Measurements from ENCODE around the gene NIP7. TPM values are rescaled to one million over a fixed set of nuclear protein-coding genes. Genes with fewer than 3 reads are reported as not detected.

NIP7 gene
- total and polyA plus RNA-seq, 9 of the 15 experiments (the other 6 are each of a cell fraction or from before 2014, with no cell fraction given): 28.9 to 85.5 (median 72.5) TPM

DNA sequence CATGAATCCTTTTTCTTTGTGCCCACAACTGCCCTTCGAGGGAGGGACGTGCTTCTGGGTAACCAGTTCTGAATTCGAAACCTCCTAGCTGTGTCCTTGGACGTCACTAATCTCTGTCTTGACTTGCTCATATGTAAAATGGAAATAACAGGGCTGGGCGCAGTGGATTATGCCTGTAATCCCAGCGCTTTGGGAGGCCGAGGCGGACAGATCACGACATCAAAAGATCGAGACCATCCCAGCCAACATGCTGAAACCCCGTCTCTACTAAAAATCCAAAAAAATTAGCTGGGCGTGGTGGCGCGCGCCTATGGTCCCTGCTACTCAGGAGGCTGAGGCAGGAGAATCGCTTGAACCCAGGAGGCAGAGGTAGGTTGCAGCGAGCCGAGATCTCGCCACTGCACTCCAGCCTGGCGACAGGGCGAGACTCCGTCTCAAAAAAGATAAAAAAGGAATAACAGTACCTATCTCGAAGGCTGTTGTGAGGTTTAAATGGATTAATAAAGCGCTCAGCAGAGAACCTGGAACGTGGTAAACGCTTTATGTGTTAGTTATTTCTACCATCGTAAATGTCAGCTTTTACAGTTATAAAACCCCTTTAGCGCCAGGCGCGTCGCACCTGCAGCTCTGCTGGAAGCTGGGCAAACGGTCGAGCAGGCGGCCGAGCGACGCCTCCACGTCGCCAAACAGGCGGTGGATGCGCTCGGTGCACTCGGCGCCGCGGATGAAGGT is 849 bp upstream of the NIP7 start (continued):
- TF ChIP-seq FOXM1 (IDR thresholded peaks at IDR 0.05; ENCODE audit: low read depth) (no peak), FOXM1 (CRISPR knock-in tag; IDR thresholded peaks at IDR 0.05; ENCODE audit: low read depth) (no peak), TAF9B (IDR thresholded peaks at IDR 0.05; ENCODE audit: partially characterized antibody) (no peak), MIER1 (IDR thresholded peaks at IDR 0.05; ENCODE audit: low read depth) (0 out of 2 replicates have a peak, but pooled peaks have one; percentile 60), ARNT (IDR thresholded peaks at IDR 0.05) (no peak), ZNF551 (CRISPR knock-in tag; IDR thresholded peaks at IDR 0.05) (no peak), MBD2 (IDR thresholded peaks at IDR 0.05; ENCODE audit: borderline replicate concordance, low read depth) (no peak), HDAC1 (IDR thresholded peaks at IDR 0.05) (no peak), ARHGAP35 (IDR thresholded peaks at IDR 0.05; ENCODE audit: partially characterized antibody) (no peak), NFE2 (IDR thresholded peaks at IDR 0.05; ENCODE audit: low read depth) (no peak), NRF1 (conservative IDR thresholded peaks at IDR 0.05 in 1 of 2, IDR thresholded peaks at IDR 0.05 in 1 of 2) (no peak), RFX1 (IDR thresholded peaks at IDR 0.05) (no peak), ARID1B (IDR thresholded peaks at IDR 0.05) (no peak), HDAC8 (tag; IDR thresholded peaks at IDR 0.05) (no peak)
- TF ChIP-seq, protein P1, sequence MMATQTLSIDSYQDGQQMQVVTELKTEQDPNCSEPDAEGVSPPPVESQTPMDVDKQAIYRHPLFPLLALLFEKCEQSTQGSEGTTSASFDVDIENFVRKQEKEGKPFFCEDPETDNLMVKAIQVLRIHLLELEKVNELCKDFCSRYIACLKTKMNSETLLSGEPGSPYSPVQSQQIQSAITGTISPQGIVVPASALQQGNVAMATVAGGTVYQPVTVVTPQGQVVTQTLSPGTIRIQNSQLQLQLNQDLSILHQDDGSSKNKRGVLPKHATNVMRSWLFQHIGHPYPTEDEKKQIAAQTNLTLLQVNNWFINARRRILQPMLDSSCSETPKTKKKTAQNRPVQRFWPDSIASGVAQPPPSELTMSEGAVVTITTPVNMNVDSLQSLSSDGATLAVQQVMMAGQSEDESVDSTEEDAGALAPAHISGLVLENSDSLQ (IDR thresholded peaks at IDR 0.05): no peak
- TF ChIP-seq, protein P2, sequence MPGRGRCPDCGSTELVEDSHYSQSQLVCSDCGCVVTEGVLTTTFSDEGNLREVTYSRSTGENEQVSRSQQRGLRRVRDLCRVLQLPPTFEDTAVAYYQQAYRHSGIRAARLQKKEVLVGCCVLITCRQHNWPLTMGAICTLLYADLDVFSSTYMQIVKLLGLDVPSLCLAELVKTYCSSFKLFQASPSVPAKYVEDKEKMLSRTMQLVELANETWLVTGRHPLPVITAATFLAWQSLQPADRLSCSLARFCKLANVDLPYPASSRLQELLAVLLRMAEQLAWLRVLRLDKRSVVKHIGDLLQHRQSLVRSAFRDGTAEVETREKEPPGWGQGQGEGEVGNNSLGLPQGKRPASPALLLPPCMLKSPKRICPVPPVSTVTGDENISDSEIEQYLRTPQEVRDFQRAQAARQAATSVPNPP (IDR thresholded peaks at IDR 0.05; ENCODE audit: borderline replicate concordance, insufficient read depth, insufficient read length): no peak
- TF ChIP-seq, protein P3, sequence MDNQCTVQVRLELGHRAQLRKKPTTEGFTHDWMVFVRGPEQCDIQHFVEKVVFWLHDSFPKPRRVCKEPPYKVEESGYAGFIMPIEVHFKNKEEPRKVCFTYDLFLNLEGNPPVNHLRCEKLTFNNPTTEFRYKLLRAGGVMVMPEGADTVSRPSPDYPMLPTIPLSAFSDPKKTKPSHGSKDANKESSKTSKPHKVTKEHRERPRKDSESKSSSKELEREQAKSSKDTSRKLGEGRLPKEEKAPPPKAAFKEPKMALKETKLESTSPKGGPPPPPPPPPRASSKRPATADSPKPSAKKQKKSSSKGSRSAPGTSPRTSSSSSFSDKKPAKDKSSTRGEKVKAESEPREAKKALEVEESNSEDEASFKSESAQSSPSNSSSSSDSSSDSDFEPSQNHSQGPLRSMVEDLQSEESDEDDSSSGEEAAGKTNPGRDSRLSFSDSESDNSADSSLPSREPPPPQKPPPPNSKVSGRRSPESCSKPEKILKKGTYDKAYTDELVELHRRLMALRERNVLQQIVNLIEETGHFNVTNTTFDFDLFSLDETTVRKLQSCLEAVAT (IDR thresholded peaks at IDR 0.05): 0 out of 4 replicates have a peak, but pooled peaks of 1 of the 2 experiments have one; percentile 28
- TF ChIP-seq, protein P4, sequence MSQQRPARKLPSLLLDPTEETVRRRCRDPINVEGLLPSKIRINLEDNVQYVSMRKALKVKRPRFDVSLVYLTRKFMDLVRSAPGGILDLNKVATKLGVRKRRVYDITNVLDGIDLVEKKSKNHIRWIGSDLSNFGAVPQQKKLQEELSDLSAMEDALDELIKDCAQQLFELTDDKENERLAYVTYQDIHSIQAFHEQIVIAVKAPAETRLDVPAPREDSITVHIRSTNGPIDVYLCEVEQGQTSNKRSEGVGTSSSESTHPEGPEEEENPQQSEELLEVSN (IDR thresholded peaks at IDR 0.05; ENCODE audit: borderline replicate concordance in 1 of 2, extremely low read depth in 1 of 2, insufficient read depth in 1 of 2, insufficient read length in 1 of 2, low read depth in 1 of 2, low read length in 1 of 2, poor library complexity in 1 of 2, severe bottlenecking in 1 of 2): peak in 1 of 2 experiments; percentile 79
- TF ChIP-seq, protein P5, sequence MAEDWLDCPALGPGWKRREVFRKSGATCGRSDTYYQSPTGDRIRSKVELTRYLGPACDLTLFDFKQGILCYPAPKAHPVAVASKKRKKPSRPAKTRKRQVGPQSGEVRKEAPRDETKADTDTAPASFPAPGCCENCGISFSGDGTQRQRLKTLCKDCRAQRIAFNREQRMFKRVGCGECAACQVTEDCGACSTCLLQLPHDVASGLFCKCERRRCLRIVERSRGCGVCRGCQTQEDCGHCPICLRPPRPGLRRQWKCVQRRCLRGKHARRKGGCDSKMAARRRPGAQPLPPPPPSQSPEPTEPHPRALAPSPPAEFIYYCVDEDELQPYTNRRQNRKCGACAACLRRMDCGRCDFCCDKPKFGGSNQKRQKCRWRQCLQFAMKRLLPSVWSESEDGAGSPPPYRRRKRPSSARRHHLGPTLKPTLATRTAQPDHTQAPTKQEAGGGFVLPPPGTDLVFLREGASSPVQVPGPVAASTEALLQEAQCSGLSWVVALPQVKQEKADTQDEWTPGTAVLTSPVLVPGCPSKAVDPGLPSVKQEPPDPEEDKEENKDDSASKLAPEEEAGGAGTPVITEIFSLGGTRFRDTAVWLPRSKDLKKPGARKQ (CRISPR knock-in tag; IDR thresholded peaks at IDR 0.05): 0 out of 2 replicates have a peak, but pooled peaks have one; percentile 47

Measured in K562 (cell line).